Thyroid gland (tissue), 4 donors: Measurements from ENCODE around the gene PRLR.

ENCODE experiments used
- CTCF ChIP-seq, 6 experiments: fragments of 200-600 bp in 3 of 6; fragments of 450-650 bp in 3 of 6; sonication (generic) in 3 of 6; IDR thresholded peaks; one replicate each; pipeline ENCODE4 v1.5.1; 2016 to 2019; ENCODE audit warnings: antibody characterized with exemption in 6 of 6, mild to moderate bottlenecking in 2 of 6, inconsistent platforms in 1 of 6, moderate library complexity in 1 of 6
- POLR2A ChIP-seq, 2 donors: fragments of 450-650 bp; IDR thresholded peaks; one replicate each; pipeline ENCODE4 v1.6.1; 2017; ENCODE audit warnings: antibody characterized with exemption in 2 of 2, mild to moderate bottlenecking in 2 of 2, moderate library complexity in 1 of 2

DNA sequence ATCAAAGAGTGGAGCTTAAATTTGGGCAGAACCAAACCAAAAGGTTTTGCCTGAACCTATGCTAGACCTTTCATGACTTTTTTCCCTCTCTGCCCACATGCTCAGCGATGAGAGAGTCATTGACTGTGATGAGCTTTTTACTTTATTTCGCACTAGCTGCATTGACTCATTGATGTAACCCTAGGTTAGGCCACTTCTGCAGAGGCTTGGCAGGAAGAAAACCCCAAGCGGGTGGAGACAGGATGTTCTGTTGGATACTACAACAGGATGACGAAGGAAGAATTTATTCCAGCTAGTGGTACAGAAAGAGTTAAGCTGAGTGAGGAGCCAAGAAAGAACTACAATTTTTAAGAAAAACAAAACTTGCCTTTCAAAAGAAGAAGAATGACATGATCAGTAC lies 201.0 kb downstream of the PRLR start:
- no peak for TF ChIP-seq CTCF (IDR thresholded peaks at IDR 0.05)
- TF ChIP-seq POLR2A (IDR thresholded peaks at IDR 0.05), result no peak
